GM19452 (cell line): ENCODE results near the gene DIRAS1.
"Not testable (repeated sequence)": the region's sequence is repeated elsewhere in the genome, so short reads cannot be mapped to it uniquely, and the experiment has no call there.

ENCODE experiments used
- ATAC-seq: cut with Tn5 transposase; IDR thresholded peaks from one replicate; pipeline ENCODE4 v1.9.1; 2021; ENCODE audit not compliant: unreplicated experiment

Gene DIRAS1

GRCh38 chr19:2679439-2679838 is 41.7 kb downstream of the DIRAS1 start:
- ATAC-seq, result no peak

DNA sequence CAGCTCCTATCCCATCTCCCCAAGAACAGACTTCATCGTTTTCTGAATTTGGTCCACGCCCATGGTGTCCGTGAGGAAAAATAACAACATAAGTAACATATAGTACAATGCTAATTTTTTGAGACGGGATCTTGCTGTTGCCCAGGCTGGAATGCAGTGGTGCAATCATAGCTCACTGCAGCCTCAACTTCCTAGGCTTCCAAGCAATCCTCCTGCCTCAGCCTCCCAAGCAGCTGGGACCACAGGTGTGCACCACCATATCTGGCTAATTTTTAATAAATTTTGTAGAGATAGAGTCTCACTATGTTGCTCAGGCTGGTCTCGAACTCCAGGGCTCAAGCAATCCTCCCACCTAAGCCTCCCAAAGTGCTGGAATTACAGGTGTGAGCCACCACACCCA is 42.2 kb downstream of the DIRAS1 start:
- ATAC-seq, result not testable (repeated sequence)

DNA sequence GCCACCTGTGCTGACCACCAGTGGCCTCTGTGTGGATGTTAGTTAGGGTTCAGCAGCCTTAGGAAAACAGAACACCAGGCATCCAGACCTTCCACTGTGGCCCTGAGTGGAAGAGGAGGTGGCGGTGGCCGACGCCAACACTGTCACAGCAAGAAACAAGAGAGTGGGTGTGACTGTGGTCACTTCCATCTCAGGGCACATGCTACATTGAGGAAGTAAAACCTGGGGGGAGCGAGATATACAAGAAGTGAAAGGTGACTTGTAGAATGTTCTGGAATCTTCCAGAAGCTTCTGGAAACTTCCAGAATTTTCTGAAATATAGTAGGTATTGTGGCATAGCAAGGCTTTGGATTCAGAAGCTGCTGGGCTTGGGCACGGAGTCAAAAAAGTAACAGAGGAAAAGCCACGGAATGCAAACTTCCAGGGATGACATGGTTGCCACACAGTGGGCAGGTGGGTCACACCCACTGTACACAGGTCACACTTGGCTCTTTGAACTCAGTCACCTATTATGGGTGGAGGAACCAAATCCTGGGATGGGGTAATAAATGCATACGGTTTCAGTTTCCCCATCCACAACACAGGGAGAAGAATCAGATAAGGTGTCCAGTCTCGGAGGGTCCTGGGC is 43.0 kb downstream of the DIRAS1 start:
- ATAC-seq, result no peak

- no peak for ATAC-seq
Measured at GRCh38 chr19:2676823-2677222, 44.3 kb downstream of the DIRAS1 start.

DNA sequence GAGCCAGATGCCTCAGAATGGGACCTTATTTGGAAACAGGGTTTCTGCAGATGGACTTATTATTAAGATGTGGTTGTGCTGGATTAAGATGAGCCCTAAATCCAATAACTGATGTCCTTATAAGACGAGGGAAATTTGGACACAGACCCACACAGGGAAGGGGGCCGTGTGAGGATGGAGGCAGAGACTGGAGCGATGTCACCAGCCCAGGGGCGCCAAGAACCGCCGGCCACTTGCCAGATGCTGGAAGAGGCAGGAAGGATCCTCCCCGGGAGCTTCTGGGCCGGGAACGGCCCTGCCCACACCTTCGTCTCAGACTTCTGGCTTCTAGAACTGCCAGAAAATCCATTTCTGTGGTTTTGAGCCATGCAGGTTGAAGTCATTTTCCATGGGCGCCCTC is 45.3 kb downstream of the DIRAS1 start:
- ATAC-seq, result no peak

DNA sequence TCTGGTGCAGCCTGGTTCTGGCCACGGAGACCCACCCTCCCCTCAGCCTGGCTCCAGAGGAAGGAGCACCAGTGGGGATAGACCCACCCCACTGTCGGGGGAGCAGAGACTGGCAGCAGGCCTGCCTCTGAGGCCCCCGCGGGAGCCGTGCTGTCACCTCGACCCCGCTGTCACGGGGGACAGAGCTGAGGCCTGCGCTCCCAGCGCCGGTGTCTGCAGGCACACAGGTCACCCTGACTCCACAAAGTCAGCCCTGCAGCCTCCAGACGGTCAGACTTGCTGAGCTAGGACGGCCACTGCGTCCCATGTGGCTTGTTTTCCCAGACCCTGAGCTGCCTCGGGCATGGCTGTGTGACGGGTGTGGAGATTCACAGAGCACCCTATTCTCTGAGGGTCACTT is 51.0 kb downstream of the DIRAS1 start:
- ATAC-seq, result no peak

GRCh38 chr19:2668175-2668763 is 52.9 kb downstream of the DIRAS1 start:
- ATAC-seq, result no peak

DNA sequence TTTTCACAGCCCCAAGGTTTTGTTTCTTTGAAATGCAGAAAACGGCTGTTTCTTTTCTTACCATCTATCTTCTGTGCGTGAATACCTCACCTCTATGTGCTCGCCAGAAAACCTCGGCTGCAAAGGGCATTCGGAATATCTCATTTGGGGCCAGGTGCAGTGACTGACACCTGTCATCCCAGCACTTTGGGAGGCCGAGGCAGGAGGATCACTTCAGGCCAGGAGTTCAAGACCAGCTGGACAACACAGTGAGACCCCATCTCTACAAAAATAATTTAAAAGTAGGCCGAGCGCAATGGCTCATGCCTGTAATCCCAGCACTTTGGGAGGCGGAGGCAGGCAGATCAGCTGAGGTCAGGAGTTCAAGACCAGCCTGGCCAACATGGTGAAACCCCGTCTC is 53.8 kb downstream of the DIRAS1 start:
- ATAC-seq, result not testable (repeated sequence)

GRCh38 chr19:2666344-2666994 is 54.7 kb downstream of the DIRAS1 start:
- ATAC-seq, result no peak

DNA sequence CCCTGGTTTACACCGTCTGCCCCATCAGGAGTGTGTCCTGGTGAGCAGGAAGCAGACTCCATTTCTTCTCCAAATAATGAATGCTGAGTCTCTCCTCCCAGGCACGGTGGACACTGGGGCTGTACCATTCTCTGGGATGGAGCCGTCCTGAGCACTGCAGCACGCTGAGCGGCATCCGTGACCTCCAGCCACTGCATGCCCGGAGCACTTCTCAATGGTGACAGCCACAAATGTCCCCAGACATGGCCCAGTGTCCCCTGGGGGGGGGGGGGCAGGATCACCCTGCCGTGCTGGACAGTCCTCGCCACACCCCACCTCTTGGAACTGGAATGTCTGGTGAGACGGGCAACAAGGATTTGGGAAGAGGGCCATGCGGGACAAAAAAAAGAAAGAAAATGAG is 56.1 kb downstream of the DIRAS1 start:
- ATAC-seq, result no peak
